NCI-H2196 treated with DMSO at 0.1 percent for 48 hours (cell line): Measurements from ENCODE around the gene AFF4.
"Not testable (repeated sequence)": the region's sequence is repeated elsewhere in the genome, so short reads cannot be mapped to it uniquely, and the experiment has no call there.

ENCODE experiments used
- DNase-seq: peaks from one replicate; lab custom pipeline; 2025; ENCODE audit not compliant: unreplicated experiment; lab: John Stamatoyannopoulos, UW

AFF4 gene

DNA sequence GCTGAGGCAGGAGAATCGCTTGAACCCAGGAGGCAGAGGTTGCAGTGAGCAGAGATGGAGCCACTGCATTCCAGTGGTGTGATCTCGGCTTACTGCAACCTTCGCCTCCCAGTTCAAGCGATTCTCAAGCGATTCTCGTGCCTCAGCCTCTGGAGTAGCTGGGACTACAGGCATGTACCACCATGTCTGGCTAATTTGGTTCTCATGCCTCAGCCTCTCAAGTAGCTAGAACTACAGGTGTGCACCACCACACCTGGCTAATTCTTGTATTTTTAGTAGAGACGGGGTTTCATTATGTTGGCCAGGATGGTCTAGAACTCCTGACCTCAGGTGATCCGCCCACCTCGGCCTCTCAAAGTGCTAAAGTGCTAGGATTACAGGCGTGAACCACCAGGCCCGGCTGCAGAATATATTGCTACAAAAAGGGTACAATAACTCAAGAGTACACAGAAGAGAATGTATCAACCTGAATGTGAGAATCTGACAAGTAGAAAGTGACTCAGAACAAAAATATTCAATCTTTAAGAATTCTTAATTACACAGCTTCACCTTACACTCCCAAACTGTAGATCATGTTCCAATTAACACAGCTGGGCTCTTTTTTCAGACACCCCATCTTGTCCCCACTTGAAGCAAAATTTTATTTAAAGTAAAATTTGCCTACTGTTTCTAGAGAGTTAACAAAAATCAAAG lies 2.2 kb downstream of the AFF4 start:
- not testable (repeated sequence) for DNase-seq

- DNase-seq: not testable (repeated sequence)
Observed at GRCh38 chr5:132956166-132956799, 7.2 kb downstream of the AFF4 start.

GRCh38 chr5:132953710-132954109 lies 9.7 kb downstream of the AFF4 start:
- no peak for DNase-seq

DNA sequence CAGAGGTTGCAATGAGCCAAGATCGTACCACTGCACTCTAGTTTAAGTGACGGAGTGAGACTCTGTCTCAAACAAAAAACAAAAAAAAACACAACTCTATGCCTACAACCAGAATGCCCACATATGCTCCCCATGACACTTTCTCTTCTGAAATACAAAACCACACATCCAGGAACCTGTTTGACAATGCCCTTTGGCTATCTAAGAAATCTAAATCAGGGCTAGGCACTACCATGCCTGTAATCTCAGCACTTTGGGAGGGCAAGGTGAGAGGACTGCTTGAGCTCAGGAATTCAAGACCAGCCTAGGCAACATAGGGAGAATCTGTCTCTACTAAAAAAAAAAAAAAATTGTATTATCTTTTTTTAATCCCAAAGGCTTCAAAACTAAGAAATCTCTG lies 10.6 kb downstream of the AFF4 start:
- no peak for DNase-seq

DNA sequence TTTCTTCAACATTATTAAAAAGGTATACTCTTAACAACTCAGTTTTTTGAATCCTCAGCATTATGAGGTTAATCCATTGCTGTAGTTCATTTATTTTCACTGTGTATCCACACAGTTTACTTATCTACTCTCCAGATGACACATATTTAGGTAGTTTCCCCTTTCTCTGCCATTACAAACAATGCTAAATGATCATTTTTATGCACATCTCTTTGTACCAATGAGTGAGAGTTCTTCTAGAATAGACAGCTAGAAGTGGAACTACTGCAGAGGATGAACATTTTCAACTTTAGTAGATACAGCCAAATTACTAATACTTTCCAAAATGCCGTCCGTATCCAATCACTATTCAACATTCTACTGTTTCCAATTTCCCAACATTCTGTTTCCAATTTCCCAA lies 11.5 kb downstream of the AFF4 start:
- no peak for DNase-seq

GRCh38 chr5:132949136-132949535 lies 14.3 kb downstream of the AFF4 start:
- no peak for DNase-seq

DNA sequence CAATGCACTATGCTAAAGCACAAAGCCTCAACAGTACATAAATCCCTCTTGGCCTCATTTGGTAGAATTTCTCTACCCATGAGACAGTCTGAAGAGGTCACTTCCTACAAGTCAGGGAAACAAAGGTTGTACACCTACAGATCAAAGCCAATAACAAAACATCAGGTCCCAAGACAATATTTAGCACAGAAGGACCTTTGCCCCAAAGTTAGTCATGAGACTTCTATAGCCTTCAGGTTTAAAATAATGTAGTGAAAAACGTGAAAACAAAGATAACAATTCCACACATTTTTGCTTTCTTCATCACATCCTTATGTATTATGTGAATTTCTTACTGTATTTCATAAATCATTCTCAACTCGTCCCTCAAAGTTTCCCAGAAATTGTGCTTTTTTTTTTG lies 15.8 kb downstream of the AFF4 start:
- DNase-seq: no peak

DNA sequence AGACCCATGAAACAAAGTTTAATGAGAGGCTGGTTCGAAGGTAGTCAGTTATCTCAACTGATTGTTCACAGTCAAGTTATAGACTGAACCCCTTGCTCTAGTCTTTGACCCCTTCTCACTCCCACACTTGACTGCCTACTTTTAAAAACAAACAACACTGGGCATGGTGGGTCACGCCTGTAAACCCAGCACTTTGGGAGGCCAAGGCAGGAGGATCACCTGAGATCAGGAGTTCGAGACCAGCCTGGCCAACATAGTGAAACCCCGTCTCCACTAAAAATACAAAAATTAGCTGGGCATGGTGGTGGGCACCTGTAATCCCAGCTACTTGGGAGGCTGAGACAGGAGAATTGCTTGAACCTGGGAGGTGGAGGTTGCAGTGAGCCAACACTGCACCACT lies 18.1 kb downstream of the AFF4 start:
- DNase-seq: not testable (repeated sequence)

DNA sequence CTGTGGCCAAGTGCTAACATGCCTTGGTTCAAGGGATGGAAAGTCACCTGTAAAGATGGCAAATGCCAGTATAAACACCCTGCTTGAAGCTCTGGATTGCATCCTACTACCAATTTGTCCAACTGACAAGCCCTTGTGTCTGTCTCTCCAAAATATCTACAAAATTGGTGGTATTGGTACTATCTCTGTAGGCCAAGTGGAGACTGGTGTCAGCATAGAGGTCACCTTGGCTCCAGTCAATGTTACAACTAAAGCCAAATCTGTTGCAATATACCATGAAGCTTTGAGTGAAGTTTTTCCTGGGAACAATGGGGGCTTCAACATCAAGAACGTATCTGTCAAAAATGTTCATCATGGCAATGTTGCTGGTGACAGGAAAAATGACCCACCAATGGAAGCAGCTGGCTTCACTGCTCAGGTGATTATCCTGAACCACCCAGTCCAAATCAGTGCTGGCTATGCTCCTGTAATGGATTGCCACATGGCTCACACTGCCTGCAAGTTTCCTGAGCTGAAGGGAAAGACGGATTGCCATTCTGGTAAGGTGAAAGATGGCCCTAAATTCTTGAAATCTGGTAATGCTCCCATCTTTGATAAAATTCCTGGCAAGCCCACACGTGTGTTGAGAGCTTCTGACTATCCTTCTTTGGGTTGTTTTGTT lies 19.9 kb downstream of the AFF4 start:
- no peak for DNase-seq

DNA sequence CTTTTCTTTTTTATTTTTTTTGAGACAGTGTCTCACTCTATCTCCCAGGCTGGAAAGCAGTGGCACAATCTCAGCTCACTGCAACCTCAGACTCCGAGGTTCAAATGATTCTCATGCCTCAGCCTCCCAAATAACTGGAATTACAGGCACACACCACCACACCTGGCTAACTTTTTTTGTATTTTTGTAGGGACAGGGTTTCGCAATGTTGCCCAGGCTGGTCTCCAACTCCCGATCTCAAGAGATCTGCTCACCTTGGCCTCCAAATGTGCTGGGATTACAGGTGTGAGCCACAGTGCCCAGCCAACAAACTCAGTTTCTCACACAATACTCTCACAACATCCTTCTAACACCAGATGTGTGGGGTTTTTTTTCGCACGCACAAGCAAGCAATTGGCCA lies 22.1 kb downstream of the AFF4 start:
- DNase-seq: no peak

GRCh38 chr5:132928062-132928407 lies 35.4 kb downstream of the AFF4 start:
- no peak for DNase-seq

DNA sequence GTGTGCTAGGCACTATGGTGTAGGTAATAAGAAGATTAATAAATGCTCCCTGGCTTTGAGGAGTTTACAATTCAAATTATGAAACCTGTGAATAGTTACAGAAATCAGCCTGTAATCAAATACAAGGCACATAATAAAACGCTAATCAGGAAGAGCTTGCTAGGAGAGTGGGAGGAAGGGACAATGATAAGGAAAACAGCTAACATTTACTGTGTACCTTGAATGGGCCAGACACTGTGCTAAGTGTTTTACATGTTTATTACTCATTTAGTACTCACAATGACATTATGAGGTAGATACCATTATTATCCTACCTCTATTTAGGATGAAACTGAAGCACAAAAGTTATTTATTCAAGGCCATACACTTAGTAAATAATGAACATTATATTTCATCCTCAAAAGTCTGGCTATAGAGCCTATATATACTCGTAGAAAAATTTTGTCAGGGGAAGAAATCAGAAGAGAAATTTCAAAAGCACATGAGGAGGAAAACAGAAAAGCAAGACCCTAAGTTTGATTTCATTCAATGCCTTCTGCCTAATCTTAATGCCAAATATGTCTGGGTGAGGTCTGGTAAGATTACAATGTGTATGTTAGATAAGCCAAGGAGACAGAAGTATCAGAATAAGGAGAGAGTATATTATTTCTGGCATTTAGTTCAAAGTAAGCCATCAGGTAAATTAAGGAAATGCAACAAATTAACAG lies 35.9 kb downstream of the AFF4 start:
- no peak for DNase-seq

DNA sequence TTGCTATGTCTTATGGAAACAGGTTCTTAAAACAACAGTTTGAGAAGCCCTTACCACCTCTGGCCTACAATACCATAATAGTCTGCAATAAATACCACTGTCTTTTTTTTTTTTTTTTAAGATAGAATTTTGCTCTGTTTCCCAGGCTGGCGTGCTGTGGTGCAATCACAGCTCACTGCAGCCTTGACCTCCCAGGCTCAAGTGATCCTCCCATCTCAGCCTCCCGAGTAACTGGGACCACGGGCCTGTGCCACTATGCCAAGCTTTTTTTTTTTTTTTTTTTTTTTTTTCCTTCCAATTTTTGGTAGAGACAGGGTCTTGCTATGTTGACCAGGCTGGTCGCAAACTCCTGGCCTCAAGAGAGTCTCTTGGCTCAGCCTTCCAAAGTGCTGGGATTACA lies 37.0 kb downstream of the AFF4 start:
- DNase-seq: no peak

GRCh38 chr5:132916086-132916485 lies 47.3 kb downstream of the AFF4 start:
- no peak for DNase-seq

GRCh38 chr5:132915681-132916080 lies 47.8 kb downstream of the AFF4 start:
- no peak for DNase-seq

GRCh38 chr5:132909702-132910101 lies 53.7 kb downstream of the AFF4 start:
- no peak for DNase-seq

DNA sequence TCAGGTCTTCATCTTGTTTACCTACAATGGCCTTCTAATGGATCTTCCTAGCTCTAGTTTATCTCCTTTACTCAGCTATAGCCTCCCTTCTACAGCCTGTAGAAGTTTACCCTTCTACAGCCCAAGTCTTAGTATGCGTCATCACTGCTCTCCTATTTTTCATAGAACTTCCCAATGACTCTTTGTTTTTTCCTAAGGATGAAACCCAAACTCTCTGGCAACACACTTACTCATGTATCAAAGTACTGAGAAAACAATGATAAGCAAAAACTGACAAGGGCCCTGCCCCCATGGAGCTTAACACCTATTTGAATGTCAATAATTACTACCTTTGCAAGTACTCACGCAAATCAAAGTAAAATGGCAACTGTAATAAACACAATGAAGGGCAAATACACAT lies 56.3 kb downstream of the AFF4 start:
- DNase-seq: no peak

DNA sequence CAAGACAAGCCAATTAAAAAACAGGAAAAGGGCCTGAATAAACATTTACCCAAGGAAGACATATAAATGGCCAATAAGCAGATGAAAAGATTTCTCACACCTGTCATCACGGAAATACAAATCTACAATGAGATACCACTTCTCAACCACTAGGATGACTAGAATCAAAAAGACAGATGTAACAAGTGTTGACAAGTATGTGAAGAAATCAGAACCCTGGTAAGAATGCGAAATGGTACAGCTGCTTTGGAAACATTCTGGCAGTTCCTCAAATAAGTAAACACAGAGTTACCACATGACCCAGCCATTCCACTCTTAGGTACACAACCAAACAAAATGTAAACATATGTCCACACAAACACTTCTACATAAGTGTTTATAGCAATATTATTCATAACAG lies 57.5 kb downstream of the AFF4 start:
- peak; percentile 59 for DNase-seq

DNA sequence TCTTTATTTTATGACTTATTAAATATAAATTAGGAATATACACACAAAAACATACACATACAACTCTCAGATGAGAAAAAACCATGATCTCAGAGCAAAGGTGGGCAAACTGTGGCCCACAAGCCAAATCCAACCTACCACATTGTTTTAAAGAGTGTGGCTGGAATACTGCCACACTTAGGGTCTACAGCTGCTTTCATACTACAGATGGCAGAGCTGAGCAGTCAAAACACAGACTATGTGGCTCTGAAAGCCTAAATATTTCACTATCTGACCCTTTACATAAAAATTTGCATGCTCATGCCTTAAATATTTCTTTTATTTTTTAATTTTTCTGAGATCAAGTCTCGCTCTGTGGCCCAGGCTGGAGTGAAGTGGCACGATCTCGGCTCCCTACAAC lies 61.7 kb downstream of the AFF4 start:
- DNase-seq: no peak

DNA sequence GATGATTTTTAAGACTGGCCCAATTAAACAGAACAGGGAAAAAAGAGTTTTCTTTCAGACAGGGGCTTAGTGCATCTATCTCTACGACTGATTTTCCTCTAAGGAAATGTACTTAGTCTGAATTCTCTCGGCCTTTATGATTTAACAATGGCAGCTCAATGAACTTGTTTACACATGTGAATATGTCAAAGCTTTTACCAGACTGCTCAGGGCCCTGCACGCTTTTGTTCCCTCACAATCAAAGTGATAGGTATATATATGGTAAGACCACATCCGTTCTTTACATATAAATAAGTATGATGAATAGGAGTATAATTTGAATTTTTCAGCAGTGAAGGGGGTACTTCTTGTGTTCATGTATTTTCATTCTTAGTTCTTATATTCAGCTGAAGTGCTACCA lies 62.4 kb downstream of the AFF4 start:
- DNase-seq: no peak

DNA sequence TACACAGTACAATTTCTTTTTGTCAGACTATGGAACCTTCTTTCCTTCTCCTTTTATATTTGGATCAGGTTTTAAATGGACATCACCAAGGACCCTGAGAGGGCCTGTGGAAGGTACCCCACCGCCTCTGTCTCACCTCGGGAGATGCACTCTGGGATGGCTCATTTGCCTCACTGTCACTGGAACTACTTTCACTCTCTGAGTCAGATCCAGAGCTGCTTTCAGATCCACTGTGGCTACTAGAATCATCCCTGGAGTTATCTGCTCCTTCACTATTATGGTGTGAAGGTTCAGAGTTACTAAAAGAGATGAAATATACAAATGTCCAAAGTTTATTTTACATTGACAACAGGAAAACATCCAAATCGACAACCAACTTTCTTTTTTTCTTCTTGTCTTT lies 65.3 kb downstream of the AFF4 start:
- no peak for DNase-seq

- DNase-seq: no peak
Observed at GRCh38 chr5:132896685-132897084, 66.7 kb downstream of the AFF4 start.
